IMR-90 (cell line): ENCODE measurements around the gene HSH2D. TPM values are rescaled to one million over a fixed set of nuclear protein-coding genes. Genes with fewer than 3 reads are reported as not detected.
A peak's percentile ranks its signal among the peaks of the same experiment; 100 is the strongest.

Source experiments
- ATAC-seq: fragments of 200-7000 bp; cut with Tn5 transposase; 2 replicates; pipeline ENCODE4 v1.9.1; 2020; ENCODE audit warnings: low read depth, mild to moderate bottlenecking, moderate library complexity
- BruUV-seq: library from RNA; stranded (reverse); fragments of 400-500 nt; replicated peaks from 2 replicates; lab custom pipeline; 2021; lab: Mats Ljungman, UMichigan
- CTCF ChIA-PET: fragments of 300-600 bp; formaldehyde crosslinking; extraction: SDS; loops from one replicate; lab custom pipeline; 2021; ENCODE audit warnings: antibody characterized with exemption; lab: Yijun Ruan, JAX
- POLR2A ChIA-PET: fragments of 300-600 bp; sonication (Branson Sonifier 250); formaldehyde crosslinking; loops from one replicate; lab custom pipeline; 2022; ENCODE audit warnings: antibody characterized with exemption; ENCODE audit not compliant: unreplicated experiment; lab: Charles Lee
- DNase-seq: peaks from one replicate; pipeline ENCODE4 v3.0.0; 2013
- H2AFZ ChIP-seq: replicated peaks from 2 replicates; pipeline ENCODE3; 2013; ENCODE audit warnings: low read length, mild to moderate bottlenecking; ENCODE audit not compliant: poor library complexity
- H2AK5ac ChIP-seq: 2 replicates; pipeline ENCODE4 v1.6.1; 2013; ENCODE audit warnings: low read depth, low read length, inconsistent platforms
- H2AK9ac ChIP-seq: replicated peaks from 2 replicates; pipeline ENCODE3; 2013; ENCODE audit warnings: mild to moderate bottlenecking, low read depth, low read length, moderate library complexity; ENCODE audit not compliant: poor library complexity
- H2BK120ac ChIP-seq: 2 replicates; pipeline ENCODE4 v1.6.1; 2013; ENCODE audit warnings: low read depth, low read length, inconsistent platforms
- H2BK15ac ChIP-seq: 3 replicates; pipeline ENCODE4 v1.6.1; 2013; ENCODE audit warnings: low read depth, low read length, inconsistent platforms
- H2BK20ac ChIP-seq: 2 replicates; pipeline ENCODE4 v1.6.1; 2013; ENCODE audit warnings: low read depth, mild to moderate bottlenecking, inconsistent platforms, low read length, moderate library complexity
- H2BK5ac ChIP-seq: 2 replicates; pipeline ENCODE4 v1.6.1; 2013; ENCODE audit warnings: mild to moderate bottlenecking, low read depth, low read length, inconsistent platforms; ENCODE audit not compliant: poor library complexity, severe bottlenecking
- H3K14ac ChIP-seq: replicated peaks from 2 replicates; pipeline ENCODE4 v1.6.1; 2013; ENCODE audit warnings: low read depth, low read length, inconsistent platforms
- H3K18ac ChIP-seq: 2 replicates; pipeline ENCODE4 v1.6.1; 2013; ENCODE audit warnings: low read depth, low read length, control low read depth
- H3K23ac ChIP-seq: 2 replicates; pipeline ENCODE4 v1.6.1; 2013; ENCODE audit warnings: low read depth, low read length, inconsistent platforms
- H3K27ac ChIP-seq: 2 replicates; pipeline ENCODE4 v1.5.1; 2013; ENCODE audit warnings: mild to moderate bottlenecking, control low read depth, low read length; ENCODE audit not compliant: insufficient read depth
- H3K27me3 ChIP-seq: 2 replicates; pipeline ENCODE4 v1.6.1; 2013; ENCODE audit warnings: low read length; ENCODE audit not compliant: control insufficient read depth, insufficient read depth
- H3K36me3 ChIP-seq: 2 replicates; pipeline ENCODE4 v1.6.1; 2013; ENCODE audit warnings: low read length, mixed read lengths; ENCODE audit not compliant: control insufficient read depth, insufficient read depth
- H3K4ac ChIP-seq: 2 replicates; pipeline ENCODE4 v1.6.1; 2013; ENCODE audit warnings: low read depth, low read length, inconsistent platforms
- H3K4me1 ChIP-seq: 2 replicates; pipeline ENCODE4 v1.6.1; 2013; ENCODE audit warnings: low read length, mixed read lengths; ENCODE audit not compliant: control insufficient read depth, insufficient read depth
- H3K4me2 ChIP-seq: 2 replicates; pipeline ENCODE4 v1.6.1; 2013; ENCODE audit warnings: low read depth, mild to moderate bottlenecking, control low read depth, low read length, moderate library complexity
- H3K4me3 ChIP-seq: 2 replicates; pipeline ENCODE4 v1.5.1; 2013; ENCODE audit warnings: low read depth, mild to moderate bottlenecking, control low read depth, low read length, moderate library complexity; ENCODE audit not compliant: insufficient read depth
- H3K56ac ChIP-seq: 2 replicates; pipeline ENCODE4 v1.6.1; 2013; ENCODE audit warnings: low read length, inconsistent platforms; ENCODE audit not compliant: insufficient read depth; ENCODE audit errors: extremely low read depth
- H3K79me1 ChIP-seq, 2 experiments: 2 replicates each; pipeline ENCODE4 v1.6.1; 2013; ENCODE audit warnings: low read length in 2 of 2, inconsistent platforms in 1 of 2, low read depth in 1 of 2
- H3K9ac ChIP-seq: 2 replicates; pipeline ENCODE4 v1.6.1; 2013; ENCODE audit warnings: low read depth, low read length, control low read depth
- H3K9me1 ChIP-seq: 2 replicates; pipeline ENCODE4 v1.6.1; 2013; ENCODE audit warnings: low read length, inconsistent platforms; ENCODE audit not compliant: insufficient read depth
- H3K9me3 ChIP-seq: 2 replicates; pipeline ENCODE4 v1.6.1; 2013; ENCODE audit warnings: low read length; ENCODE audit not compliant: control insufficient read depth, insufficient read depth
- H4K20me1 ChIP-seq: 2 replicates; pipeline ENCODE4 v1.6.1; 2013; ENCODE audit warnings: low read length, inconsistent platforms; ENCODE audit not compliant: insufficient read depth
- H4K5ac ChIP-seq: 2 replicates; pipeline ENCODE4 v1.6.1; 2013; ENCODE audit warnings: mild to moderate bottlenecking, low read depth, low read length, control low read depth
- H4K8ac ChIP-seq, 2 experiments: 2 replicates each; pipeline ENCODE4 v1.6.1; 2013; ENCODE audit warnings: low read depth in 2 of 2, low read length in 2 of 2, control low read depth in 1 of 2, inconsistent platforms in 1 of 2
- H4K91ac ChIP-seq: 2 replicates; pipeline ENCODE4 v1.6.1; 2013; ENCODE audit warnings: low read depth, low read length, inconsistent platforms; ENCODE audit not compliant: insufficient read depth
- BHLHE40 ChIP-seq: fragments of 150-350 bp; IDR thresholded peaks from 2 replicates; pipeline ENCODE4 v1.6.1; 2016; ENCODE audit warnings: mild to moderate bottlenecking, low read depth, low read length
- CEBPB ChIP-seq: IDR thresholded peaks from 2 replicates; pipeline ENCODE4 v1.6.1; 2012; ENCODE audit warnings: low read depth, low read length, improper control_type of control experiment
- CHD1 ChIP-seq: IDR thresholded peaks from 2 replicates; pipeline ENCODE4 v1.6.1; 2012; ENCODE audit warnings: low read depth, low read length, improper control_type of control experiment
- CTCF ChIP-seq: conservative IDR thresholded peaks from 2 replicates; pipeline ENCODE4 v1.5.1; 2012; ENCODE audit warnings: mild to moderate bottlenecking, low read depth, low read length, improper control_type of control experiment
- ELK1 ChIP-seq: fragments of 150-350 bp; IDR thresholded peaks from 2 replicates; pipeline ENCODE4 v1.6.1; 2016; ENCODE audit warnings: low read depth, mild to moderate bottlenecking, low read length, moderate library complexity, borderline replicate concordance
- MAFK ChIP-seq: IDR thresholded peaks from 2 replicates; pipeline ENCODE4 v1.6.1; 2012; ENCODE audit warnings: low read depth, low read length, improper control_type of control experiment
- MAZ ChIP-seq: IDR thresholded peaks from 2 replicates; pipeline ENCODE4 v1.6.1; 2012; ENCODE audit warnings: low read depth, mild to moderate bottlenecking, low read length, improper control_type of control experiment, moderate library complexity, borderline replicate concordance
- MXI1 ChIP-seq: IDR thresholded peaks from 2 replicates; pipeline ENCODE4 v1.6.1; 2012; ENCODE audit warnings: low read depth, mild to moderate bottlenecking, low read length, moderate library complexity, borderline replicate concordance
- NFE2L2 ChIP-seq: fragments of 150-350 bp; IDR thresholded peaks from 2 replicates; pipeline ENCODE4 v1.6.1; 2016; ENCODE audit warnings: low read depth, mild to moderate bottlenecking, low read length
- RAD21 ChIP-seq: IDR thresholded peaks from 2 replicates; pipeline ENCODE4 v1.6.1; 2012; ENCODE audit warnings: low read length, improper control_type of control experiment
- RCOR1 ChIP-seq: IDR thresholded peaks from 2 replicates; pipeline ENCODE4 v1.6.1; 2012; ENCODE audit warnings: mild to moderate bottlenecking, low read length, improper control_type of control experiment; ENCODE audit not compliant: insufficient replicate concordance
- RFX5 ChIP-seq: IDR thresholded peaks from 2 replicates; pipeline ENCODE4 v1.8.0; 2012; ENCODE audit warnings: low read depth, mild to moderate bottlenecking, low read length, moderate library complexity
- SMC3 ChIP-seq: fragments of 150-350 bp; IDR thresholded peaks from 2 replicates; pipeline ENCODE4 v1.6.1; 2016; ENCODE audit warnings: low read depth, mild to moderate bottlenecking, antibody characterized with exemption, low read length, moderate library complexity
- USF2 ChIP-seq: fragments of 150-350 bp; IDR thresholded peaks from 2 replicates; pipeline ENCODE4 v1.6.1; 2017; ENCODE audit warnings: mild to moderate bottlenecking, antibody characterized with exemption, low read length, low read depth
- WGBS, 2 experiments: methylation state at CpG; one replicate each; pipeline versions ENCODE4 v1.1.5 to v1.1.7; 2013; ENCODE audit warnings: missing lambda C conversion rate in 2 of 2; ENCODE audit not compliant: insufficient read length in 1 of 2; ENCODE audit errors: extremely low coverage in 2 of 2; 5-methylcytosine and 5-hydroxymethylcytosine counted together
- dilution Hi-C: fragments of 300-500 bp; cut with HindIII; formaldehyde crosslinking; loops from one replicate; pipeline ENCODE4 v1.14.3; 2018; ENCODE audit warnings: low sequenced_read_pairs; ENCODE audit not compliant: unreplicated experiment
- in situ Hi-C: fragments of 300-500 bp; cut with MboI; formaldehyde crosslinking; loops from 3 replicates; pipeline ENCODE4 v1.14.3; 2019; ENCODE audit warnings: low sequenced_read_pairs, inconsistent platforms, mixed read lengths
- intact Hi-C: fragments of 100-400 bp; cut with micrococcal nuclease; formaldehyde crosslinking; loops from 2 replicates; pipeline ENCODE4 v1.10.0; 2022
- polyA plus RNA-seq, 3 experiments: library from polyadenylated mRNA; depleted of rRNA; stranded (reverse); fragments of >200 nt; gene quantifications; 2 replicates each; pipeline ENCODE4 v1.2.3, GENCODE V29; 2012; ENCODE audit warnings: low replicate concordance in 1 of 3
- total RNA-seq: library from RNA; depleted of rRNA; stranded (reverse); fragments of >200 nt; gene quantifications from 2 replicates; pipeline ENCODE4 v1.2.3, GENCODE V29; 2012

Gene HSH2D
- total and polyA plus RNA-seq, 2 of the 4 experiments (the other 2 are of a cell fraction), result not detected

- H3K4me3 ChIP-seq, result no peak overlapping the region
- peak overlapping the region; percentile 82 for H2BK120ac ChIP-seq
- H2AK5ac ChIP-seq, result 0 out of 2 replicates have a peak overlapping the region, but pooled peaks have one; percentile 35
- H3K27me3 ChIP-seq, result no peaks in the 10 kb centered on the region
- H3K14ac ChIP-seq, result no peak overlapping the region; the same call in 1 of the 2 replicates
- H3K23ac ChIP-seq, result no peak overlapping the region
- no TSS peak for BruUV-seq
- H3K9me1 ChIP-seq, result peaks cover 3% of the 10 kb centered on the region; the same call in 1 of the 2 replicates
- CTCF ChIA-PET, result interaction anchor here (2.8 kb wide), 1 partner anchor 139 kb away, joined by 19 read pairs; no protein-coding TSS in a partner anchor
- 0 out of 2 replicates have a peak, but pooled peaks cover 2% of the 10 kb centered on the region for H3K9me3 ChIP-seq
- DNase-seq, result peak; percentile 86
- WGBS, 2 experiments, result no CpG with 5 or more reads among the region's 4 CpGs
- H3K9ac ChIP-seq, result no peak overlapping the region
- peak overlapping the region; percentile 64 for H3K4ac ChIP-seq
- H3K36me3 ChIP-seq, result no peaks in the 10 kb centered on the region
- peak overlapping the region; percentile 50; the same call in 1 of the 2 replicates for H3K27ac ChIP-seq
- no peak overlapping the region for H3K56ac ChIP-seq
- H4K91ac ChIP-seq, result peak overlapping the region; percentile 72
- H2AK9ac ChIP-seq, result peak overlapping the region; percentile 6
- no peaks in the 10 kb centered on the region for H4K20me1 ChIP-seq
- peak overlapping the region; percentile 86 for H2AFZ ChIP-seq
- intact Hi-C loops, result no loop called here
- in situ Hi-C loops, result loop anchor here (25.0 kb wide), 4 partner anchors 343 to 1068 kb away; partner anchors contain the start of genes AKAP8L, CYP4F3 and SYDE1
- no peak overlapping the region for H3K4me2 ChIP-seq
- peak overlapping the region; percentile 62; the same call in 1 of the 2 replicates for H2BK20ac ChIP-seq
- dilution Hi-C loops, result no loop called here
- peaks cover 5% of the 10 kb centered on the region; the same call in 1 of the 2 replicates for H3K4me1 ChIP-seq
- H4K5ac ChIP-seq, result no peak overlapping the region
- ATAC-seq, result peak; percentile 72
- peaks cover 0 to 5% of the 10 kb centered on the region in 2 experiments; a peak in 2 of 4 replicates for H3K79me1 ChIP-seq
- no peak overlapping the region for H3K18ac ChIP-seq
- peak overlapping the region; percentile 14 to 76; a peak in 2 of 4 replicates for H4K8ac ChIP-seq
- H2BK15ac ChIP-seq, result peak overlapping the region; percentile 76; the same call in 1 of the 3 replicates
- H2BK5ac ChIP-seq, result peak overlapping the region; percentile 47
- POLR2A ChIA-PET, result interaction anchor here (0.7 to 1.0 kb wide), 2 partner anchors 104 to 344 kb away, joined by 4 to 5 read pairs; partner anchors contain the start of gene TPM4
- no peak for TF ChIP-seq RAD21
- peak; percentile 63 for TF ChIP-seq MAFK
- no peak for TF ChIP-seq BHLHE40
- TF ChIP-seq ELK1, result no peak
- no peak for TF ChIP-seq CEBPB
- TF ChIP-seq RCOR1, result no peak
- TF ChIP-seq CHD1, result no peak
- 0 out of 2 replicates have a peak, but pooled peaks have one; percentile 5 for TF ChIP-seq SMC3
- no peak for TF ChIP-seq USF2
- no peak for TF ChIP-seq CTCF
- peak; percentile 40; the same call in 1 of the 2 replicates for TF ChIP-seq MAZ
- TF ChIP-seq NFE2L2, result no peak
- TF ChIP-seq RFX5, result no peak
- no peak for TF ChIP-seq MXI1
Observed at GRCh38 chr19:16180611-16181010, 37.1 kb downstream of the HSH2D start.
